T1000 (cell line): ENCODE results near the gene BCAS3.
"Not testable (repeated sequence)": the region's sequence is repeated elsewhere in the genome, so short reads cannot be mapped to it uniquely, and the experiment has no call there.

Experiments
- DNase-seq: peaks from one replicate; lab custom pipeline; 2025; ENCODE audit warnings: mixed read lengths; lab: John Stamatoyannopoulos, UW

The BCAS3 gene

DNA sequence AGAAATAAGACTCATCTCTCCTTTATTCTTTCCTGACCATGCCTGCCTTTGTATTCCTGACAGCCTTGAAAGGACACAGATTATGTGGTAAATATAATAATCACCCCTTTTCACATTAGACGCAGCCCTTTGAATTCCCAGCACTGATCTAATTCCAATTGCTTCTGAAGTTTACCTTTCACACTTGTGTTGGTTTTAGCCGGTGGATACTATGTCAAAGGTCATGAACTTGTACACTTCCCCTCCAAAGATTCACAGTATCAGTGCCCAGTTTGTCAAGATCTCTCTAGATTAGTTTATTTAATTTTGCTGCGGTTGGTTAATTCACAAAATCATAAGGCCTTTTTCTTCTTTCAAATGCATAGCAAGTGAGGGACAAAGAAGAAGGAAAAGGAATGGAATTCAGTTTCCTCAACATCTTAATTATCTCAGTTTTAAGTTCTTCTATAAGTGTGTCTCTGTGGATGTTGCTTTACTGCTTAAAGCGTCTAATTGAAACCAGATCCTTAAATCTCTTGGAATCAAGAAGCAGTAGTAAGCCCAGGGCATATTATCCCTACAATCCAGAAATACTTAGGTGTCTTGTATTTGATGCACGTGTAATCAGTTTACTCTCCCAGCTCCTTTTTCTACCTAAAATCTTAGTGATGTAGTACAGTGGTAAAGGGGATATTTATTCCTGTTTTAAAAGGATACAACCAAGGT lies 547.7 kb downstream of the BCAS3 start:
- DNase-seq = no peak

DNA sequence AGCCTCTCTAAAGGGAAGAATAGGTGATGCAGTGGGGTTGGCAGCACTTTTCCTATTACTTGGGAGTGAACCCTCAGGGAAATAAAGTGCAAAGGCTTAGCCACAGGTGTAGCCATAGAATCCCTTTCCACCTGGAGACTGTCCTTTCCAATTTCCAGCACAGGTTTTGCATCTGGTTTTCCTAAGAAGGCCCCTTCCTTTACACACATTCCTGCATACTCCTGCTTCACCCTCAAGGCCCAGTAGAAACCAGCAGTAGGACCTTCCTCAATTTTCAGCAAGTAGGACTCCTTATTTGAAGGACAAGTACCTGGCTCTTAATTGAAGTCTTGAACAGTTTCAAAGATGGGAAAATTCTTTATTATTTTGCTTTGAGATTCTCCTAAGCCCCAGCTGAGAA lies 550.2 kb downstream of the BCAS3 start:
- no peak for DNase-seq

DNA sequence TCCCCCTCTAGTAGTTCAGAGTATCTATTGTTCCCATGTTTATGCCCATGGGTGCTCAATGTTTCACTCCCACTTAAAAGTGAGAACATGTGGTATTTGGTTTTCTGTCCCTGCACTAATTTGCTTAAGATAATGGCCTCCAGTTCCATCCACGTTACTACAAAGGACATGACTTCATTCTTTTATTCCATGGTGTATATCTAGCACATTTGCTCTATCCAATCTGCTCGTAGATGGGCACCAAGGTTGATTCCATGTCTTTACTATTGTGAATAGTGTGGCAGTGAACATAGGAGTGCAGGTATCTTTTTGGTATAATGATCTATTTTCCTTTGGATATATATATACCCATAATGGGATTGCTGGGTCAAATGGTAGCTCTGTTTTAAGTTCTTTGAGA lies 552.8 kb downstream of the BCAS3 start:
- no peak for DNase-seq

DNA sequence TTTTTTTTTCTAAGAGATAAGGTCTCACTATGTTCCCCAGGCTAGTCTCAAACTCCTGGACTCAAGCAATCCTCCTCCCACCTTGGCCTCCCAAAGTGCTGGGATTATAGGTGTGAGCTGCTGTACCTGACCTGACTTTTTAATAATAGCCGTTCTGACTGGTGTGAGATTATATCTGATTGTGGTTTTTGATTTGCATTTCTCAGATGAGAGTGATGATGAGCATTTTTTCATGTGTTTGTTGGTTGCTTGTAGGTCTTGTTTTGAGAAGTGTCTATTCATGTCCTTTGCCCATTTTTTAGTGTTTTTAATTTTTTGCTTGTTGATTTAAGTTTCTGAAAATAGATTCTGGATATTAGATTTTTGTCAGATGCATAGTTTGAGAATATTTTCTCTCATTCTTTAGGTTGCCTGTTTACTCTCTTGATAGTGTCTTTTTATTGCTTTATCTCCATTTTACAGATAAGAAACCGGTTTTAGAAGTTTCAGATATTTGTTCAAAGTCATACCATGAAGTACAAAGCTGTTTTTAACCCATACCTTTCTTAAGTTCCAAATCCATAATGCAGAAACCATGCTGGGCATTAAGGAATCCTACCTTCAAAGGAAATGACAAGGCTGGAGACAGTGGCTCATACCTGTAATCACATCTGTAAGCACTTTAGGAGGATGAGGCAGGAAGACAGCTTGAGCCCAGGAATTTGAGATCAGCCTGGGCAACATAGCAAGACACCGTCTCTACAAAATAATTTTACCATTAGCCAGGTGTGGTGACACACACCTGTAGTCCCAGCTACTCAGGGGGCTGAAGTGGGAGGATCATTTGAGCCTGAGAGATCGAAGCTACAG lies 553.5 kb downstream of the BCAS3 start:
- DNase-seq = no peak

DNA sequence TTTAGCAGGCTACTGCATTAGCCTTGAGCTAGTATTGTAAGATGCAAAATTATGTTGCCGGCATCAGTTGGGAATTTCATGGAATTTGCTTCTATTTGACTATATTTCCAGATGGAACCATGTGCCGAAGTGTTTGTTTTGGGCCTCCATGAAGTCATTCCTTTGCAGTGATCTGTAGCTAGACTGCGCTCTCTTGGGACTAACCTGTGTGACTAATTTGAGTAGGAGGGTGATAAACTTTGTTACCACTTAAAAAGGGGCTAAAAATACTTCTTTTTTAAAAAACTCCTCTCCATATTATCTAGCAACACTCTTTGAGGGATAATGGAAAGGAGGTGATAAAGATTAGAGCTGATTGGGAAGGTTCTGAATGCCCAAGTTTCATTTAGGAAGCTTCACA lies 555.2 kb downstream of the BCAS3 start:
- DNase-seq = no peak

DNA sequence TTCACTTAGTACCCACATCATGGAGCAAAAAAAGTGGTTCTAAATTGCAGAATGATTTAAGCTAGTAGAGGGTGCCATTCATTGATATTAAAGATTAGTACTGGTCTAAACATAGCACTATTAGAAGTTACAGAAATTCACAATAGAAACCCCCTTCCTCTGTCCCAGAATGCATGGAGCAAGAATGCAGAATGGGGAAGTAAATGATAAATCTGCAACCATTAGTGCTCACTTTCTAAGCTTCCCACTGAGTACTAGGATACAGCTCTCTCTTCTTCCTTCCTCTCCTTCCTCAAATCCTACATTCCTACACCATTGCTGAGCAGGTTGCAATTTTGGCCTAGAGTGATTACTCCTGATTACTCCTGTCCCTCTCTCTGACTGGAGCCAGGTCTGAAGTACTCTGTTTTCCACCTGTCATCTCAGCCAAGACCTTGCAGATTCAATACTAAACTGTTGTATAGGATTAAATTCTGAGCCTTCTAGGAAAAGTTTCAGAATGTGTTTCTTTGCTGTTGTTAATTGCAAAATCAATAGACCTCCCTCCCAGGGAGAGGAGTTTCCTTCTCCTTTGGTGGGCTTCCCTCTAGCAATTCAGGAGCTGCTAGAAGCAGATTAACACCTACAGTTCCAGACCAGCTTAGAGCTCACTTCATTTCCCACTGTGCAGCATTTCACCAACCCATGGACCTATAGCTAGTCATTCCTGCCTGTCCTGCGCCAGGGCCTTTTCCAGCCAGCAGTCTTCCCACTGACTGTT lies 556.5 kb downstream of the BCAS3 start:
- no peak for DNase-seq

DNA sequence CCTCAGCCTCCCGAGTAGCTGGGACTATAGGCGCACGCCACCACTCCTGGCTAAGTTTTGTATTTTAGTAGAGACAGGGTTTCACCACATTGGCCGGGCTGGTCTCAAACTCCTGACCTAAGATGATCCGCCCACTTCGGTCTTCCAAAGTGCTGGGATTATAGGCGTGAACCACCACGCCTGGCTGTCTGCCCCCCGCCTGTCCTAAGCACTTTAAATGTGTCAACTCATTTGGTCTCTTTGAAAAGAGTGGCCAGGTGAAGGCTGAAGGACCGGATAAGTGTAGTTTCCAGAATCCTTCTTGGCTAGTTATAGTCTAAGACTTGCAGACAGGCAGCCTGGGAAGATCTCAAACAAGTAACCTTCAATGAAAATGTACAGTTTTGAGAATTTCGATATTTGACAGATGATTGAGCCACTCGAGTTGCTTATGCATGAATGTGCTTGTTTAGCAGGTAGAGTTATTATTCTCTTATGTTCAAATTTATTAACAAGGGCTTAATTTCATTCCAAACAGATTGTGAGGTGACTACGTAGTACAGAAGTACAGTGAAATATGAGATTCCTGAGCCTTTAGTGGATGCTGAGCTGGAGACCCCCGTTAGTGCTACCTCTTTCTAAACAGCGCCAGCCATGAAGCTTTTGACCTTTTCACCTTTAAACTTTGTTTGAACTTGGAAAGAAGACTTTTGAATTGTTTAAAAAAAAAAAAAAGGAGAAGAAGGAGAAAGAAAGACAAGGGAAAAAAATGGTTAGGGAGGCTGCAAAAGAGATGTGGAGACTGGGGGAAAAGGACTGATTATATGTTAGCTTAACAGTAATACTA lies 557.6 kb downstream of the BCAS3 start:
- no peak for DNase-seq

DNA sequence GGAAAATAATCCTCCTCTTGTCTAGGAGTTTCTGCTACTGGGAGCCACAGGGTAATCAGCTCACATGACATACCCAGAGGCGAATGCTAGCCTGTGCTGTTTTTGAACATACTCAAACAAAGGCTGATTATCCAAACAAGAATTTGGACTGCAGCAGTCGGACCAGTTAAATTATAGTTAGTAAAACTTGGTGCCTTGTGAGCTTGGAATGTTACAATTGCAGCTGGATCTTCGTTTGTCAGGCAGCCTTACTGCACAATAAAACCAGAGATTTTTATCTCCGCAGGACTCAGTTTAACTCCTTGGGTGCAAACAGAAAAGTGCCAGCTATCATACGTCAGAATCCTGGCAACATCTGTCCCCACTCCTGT lies 558.2 kb downstream of the BCAS3 start:
- peak; percentile 43 for DNase-seq

DNA sequence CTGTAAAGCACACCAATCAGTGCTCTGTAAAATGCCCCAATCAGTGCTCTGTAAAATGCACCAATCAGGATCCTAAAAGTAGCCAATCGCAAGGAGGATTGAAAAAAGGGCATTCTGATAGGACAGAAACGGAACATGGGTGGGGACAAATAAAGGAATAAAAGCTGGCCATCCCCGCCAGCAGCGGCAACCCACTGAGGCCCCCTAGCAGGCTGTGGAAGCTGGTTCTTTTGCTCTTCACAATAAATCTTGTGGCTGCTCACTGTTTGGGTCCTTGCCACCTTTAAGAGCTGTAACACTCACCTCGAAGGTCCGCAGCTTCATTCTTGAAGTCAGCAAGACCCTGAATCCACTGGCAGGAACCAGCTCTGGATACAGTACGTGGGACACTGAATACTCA lies 559.6 kb downstream of the BCAS3 start:
- DNase-seq = no peak

DNA sequence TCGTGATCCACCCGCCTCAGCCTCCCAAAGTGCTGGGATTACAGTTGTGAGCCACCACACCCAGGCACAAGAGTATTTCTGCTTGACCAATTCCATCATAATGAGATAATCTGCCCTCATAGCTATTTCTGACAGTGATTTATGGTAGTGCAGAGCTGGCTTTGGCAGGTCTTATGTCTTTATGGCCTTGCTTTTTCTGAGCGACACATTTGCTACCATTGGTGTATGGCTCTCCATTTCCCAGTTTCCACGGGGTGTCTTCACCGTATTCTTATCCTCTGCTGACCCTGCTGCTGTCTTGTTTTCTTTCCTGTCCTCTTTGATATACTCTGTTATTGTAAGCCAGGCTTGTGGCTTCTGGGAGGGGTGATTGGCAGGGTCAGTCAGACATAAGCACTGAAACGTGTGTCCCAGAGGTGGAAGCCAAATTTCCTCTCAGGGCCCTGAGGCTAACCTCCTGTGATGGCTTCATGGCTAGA lies 560.8 kb downstream of the BCAS3 start:
- DNase-seq = no peak

DNA sequence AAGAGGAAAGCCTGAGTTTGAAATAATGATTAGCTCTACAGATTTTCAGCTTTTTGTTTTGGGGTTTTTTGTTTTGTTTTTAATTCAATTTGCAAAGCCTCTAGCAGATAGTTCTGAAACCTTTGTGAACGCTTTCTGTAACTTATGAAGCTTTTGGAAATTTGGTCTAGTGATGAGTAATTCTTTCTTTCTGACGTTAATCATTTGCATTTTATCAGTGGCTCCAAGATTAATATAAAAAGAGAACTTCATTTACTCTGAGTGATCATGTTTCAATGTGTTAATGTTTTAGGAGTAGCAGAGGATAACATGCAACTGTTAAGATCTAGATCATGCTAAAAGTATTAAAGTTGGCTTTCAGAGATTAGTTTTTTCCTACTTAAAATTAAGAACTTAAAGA lies 561.7 kb downstream of the BCAS3 start:
- no peak for DNase-seq

DNA sequence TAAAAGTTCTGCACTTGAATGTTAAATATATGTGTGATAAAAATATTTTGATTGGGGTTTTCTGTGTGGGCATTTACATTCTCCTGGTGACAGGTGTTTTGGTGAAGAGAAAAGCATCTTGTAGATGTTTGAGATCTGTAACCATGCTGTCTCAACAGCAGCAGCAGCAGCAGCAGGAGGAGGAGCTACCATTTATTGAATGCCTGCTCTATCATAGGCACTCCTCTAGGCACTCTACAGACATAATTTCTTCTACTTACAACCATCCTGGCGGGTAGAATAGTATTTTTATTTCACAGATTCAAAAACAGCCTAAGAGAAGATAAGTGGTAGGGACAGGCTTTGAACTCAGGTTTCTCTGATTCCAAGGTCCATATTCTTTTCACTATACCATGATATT lies 562.3 kb downstream of the BCAS3 start:
- DNase-seq = no peak

DNA sequence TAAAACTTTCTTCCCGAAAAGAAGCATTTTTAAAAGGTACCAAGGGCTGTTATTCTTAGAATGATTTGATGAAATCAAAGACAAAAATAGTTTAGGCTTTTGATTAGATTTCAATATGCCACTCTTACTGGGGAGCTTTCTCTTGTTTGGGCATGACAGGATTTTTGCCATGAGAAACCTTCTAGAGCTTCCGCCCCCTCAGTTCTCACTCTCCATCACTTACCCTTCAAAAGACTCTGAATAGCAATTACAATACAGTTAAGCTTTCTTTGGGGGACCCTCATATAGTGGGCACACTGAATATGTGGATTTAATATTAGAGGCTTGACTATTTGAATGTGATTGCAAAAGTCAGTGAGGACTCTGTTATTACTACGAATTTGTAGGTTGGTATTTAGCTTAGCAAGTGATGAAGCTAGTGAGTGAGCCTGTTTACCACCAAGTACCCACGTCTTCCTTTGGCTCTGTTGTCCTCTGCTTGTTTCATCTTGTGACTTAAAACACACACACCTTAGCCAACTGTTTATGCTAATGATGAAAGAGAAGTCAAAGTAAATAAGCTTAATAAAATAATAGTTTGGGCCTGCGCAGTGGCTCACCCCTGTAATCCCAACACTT lies 563.3 kb downstream of the BCAS3 start:
- DNase-seq = no peak

DNA sequence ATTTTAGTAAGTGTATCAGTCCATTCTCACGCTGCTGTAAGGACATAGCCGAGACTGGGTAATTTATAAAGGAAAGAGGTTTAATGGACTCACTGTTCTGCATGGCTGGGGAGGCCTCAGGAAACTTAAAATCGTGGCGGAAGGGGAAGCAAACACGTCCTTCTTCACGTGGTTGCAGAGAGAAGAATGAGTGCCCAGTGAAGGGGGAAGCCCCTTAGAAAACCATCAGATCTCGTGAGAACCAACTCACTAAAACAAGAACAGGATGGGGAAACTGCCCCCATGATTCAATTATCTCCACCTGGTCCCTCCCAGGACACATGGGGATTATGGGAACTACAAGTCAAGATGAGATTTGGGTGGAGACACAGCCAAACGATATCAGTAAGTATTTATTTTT lies 567.3 kb downstream of the BCAS3 start:
- not testable (repeated sequence) for DNase-seq

DNA sequence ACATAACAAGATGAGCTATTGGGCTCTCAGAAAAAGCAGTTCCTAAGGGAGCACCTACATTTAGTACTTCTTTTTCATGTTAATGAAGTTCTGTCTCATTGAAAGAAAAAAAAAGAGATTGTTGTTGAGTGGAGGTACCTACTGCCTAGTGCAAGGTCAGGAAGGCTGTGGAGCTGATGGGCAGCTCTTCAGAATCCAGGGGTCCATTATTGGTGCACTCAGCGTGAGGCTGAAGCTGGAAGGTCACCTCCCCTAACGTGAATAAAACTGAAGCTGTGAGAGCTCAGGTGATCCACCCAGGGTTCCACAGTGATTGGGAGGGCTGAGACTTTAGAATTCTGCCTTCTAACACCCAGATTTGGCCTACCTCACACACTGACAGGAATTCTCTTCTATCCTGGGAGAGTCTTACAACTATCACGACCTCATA lies 568.1 kb downstream of the BCAS3 start:
- DNase-seq = no peak

DNA sequence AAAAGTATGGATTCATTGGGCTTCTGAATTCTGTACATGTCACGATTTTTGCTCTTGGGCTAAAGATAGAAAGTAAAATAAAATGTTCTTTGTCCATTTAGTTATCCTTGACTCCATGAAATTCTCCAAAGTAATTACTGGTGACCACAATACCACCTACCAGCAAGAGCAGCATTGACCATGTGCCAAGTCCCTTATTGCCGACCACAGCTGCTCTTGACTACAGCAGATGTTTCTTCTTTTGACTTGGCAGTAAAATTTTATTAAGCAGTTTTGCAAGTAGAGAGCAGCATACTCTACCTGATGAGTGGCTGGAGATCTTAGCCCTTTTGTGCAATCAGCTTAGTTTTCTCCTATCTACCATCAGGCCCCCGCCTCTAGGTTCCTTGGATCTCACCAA lies 569.8 kb downstream of the BCAS3 start:
- DNase-seq = peak; percentile 36

DNA sequence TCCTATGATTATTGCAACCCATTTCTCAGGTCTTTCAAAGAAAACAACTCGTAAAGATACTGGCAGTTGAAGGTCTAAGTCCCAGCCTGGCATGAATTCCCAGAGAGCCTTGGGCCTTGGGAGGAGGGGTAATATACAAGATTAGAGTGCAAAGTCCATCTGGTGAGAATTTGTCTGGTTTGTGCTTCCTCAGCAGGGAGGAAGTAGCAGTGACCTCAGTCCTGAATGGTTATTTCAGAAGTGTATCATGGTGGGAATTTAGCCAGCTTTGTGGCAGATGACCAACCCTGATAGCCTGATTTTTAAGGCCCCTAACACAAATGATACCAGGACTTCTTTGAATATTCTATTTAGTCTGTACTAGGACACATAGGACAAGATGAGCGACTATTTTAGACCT lies 570.7 kb downstream of the BCAS3 start:
- DNase-seq = no peak

DNA sequence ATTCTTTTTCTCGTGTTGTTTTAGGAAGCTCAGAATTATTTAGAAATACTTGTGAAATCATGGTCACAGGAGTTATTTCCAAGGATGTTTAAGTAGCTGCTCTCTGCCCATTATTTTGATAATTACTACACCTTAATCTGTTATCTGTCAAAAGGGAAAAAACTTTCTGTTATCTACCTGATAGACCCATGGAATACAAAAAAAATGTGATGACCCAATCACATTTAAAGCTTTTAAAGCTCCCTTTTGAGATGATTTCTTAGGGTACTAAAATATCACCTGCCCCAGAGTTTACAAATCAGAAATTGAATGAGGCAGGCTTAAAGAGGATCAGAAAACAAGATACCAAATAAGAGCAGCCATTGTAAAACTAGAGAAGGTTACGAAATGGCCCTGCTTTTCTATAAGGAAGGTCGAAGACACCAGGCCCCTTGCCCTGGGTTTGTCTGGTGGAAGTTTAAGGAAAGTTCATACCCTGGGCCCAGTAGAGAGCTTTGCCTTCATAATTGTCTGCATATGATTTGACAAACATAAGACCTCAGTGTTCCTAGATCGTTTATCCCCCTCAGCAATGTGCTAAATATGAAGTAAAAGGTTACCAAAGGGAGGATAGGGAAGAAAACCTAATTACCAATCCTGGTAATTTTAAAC lies 572.1 kb downstream of the BCAS3 start:
- no peak for DNase-seq

DNA sequence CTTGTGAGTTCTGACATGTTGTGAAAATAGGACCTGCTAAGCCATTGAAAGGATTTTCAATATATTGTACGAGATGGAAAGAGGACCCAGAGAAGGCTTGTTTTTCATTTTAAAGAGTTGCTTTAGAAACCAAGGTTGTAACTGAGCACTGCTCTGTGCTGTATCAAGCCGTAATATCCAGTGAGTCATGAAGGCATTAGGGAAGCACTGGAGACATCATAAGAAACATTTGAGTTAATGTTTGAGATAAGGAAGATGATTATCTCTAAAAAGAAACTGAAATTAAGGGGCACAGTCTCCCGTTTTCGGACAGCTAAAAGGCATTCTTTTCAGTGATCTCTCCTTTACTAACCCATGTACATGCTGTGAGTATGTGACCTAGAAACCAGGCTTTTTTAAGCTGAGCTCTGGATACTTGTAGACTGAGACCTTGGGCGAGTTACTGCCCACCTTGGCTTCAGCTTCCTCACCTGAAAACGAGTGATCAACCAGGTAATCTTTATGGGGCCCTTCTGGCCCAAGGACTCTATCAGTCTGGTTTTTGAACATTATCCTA lies 572.8 kb downstream of the BCAS3 start:
- DNase-seq = no peak
